Loucy (cell line): ENCODE results near the gene RAB27B.

ENCODE experiments used
- H2AFZ ChIP-seq: fragments of 200-600 bp; sonication (generic); 2 replicates; pipeline ENCODE4 v1.6.0; 2016; ENCODE audit warnings: antibody characterized with exemption, mild to moderate bottlenecking, low read length, moderate library complexity
- H3F3A ChIP-seq: fragments of 200-600 bp; 2 replicates; pipeline ENCODE4 v1.6.0; 2016; ENCODE audit warnings: antibody characterized with exemption, low read depth, mild to moderate bottlenecking
- H3K27me3 ChIP-seq: fragments of 200-600 bp; sonication (generic); 2 replicates; pipeline ENCODE4 v1.6.1; 2014; ENCODE audit warnings: low read length, mild to moderate bottlenecking; ENCODE audit not compliant: insufficient read depth, poor library complexity, severe bottlenecking
- H3K36me3 ChIP-seq: fragments of 200-600 bp; sonication (generic); 2 replicates; pipeline ENCODE4 v1.6.1; 2016; ENCODE audit warnings: low read length; ENCODE audit not compliant: insufficient read depth
- H3K4me1 ChIP-seq: fragments of 200-600 bp; sonication (generic); 2 replicates; pipeline ENCODE4 v1.5.1; 2014; ENCODE audit warnings: low read length, mild to moderate bottlenecking; ENCODE audit not compliant: insufficient read depth, poor library complexity, severe bottlenecking
- H3K4me2 ChIP-seq: fragments of 200-600 bp; sonication (generic); 2 replicates; pipeline ENCODE4 v1.6.0; 2014; ENCODE audit warnings: antibody characterized with exemption, low read length, low read depth, mild to moderate bottlenecking; ENCODE audit not compliant: poor library complexity, severe bottlenecking
- H3K4me3 ChIP-seq: fragments of 200-600 bp; sonication (generic); 2 replicates; pipeline ENCODE4 v1.5.1; 2014; ENCODE audit warnings: low read length, mild to moderate bottlenecking, mixed read lengths; ENCODE audit not compliant: poor library complexity, severe bottlenecking
- H3K79me2 ChIP-seq: fragments of 200-600 bp; sonication (generic); 2 replicates; pipeline ENCODE4 v1.6.1; 2014; ENCODE audit warnings: low read length; ENCODE audit not compliant: insufficient read depth
- H3K9ac ChIP-seq: fragments of 200-600 bp; sonication (generic); 2 replicates; pipeline ENCODE4 v1.6.0; 2014; ENCODE audit warnings: mild to moderate bottlenecking, low read depth, low read length, moderate library complexity; ENCODE audit not compliant: poor library complexity, severe bottlenecking
- H3K9me2 ChIP-seq: fragments of 200-600 bp; sonication (generic); replicated peaks from 2 replicates; pipeline ENCODE4 v1.6.1; 2016; ENCODE audit warnings: low read depth, low read length, mixed read lengths
- H3K9me3 ChIP-seq: fragments of 200-600 bp; sonication (generic); 2 replicates; pipeline ENCODE4 v1.6.1; 2014; ENCODE audit warnings: mild to moderate bottlenecking, antibody characterized with exemption, low read length, low read depth; ENCODE audit not compliant: insufficient read depth
- H4K20me1 ChIP-seq: fragments of 200-600 bp; sonication (generic); 2 replicates; pipeline ENCODE4 v1.6.0; 2014; ENCODE audit warnings: antibody characterized with exemption, low read length, mild to moderate bottlenecking; ENCODE audit not compliant: insufficient read depth, poor library complexity, severe bottlenecking
- CTCF ChIP-seq: fragments of 200-600 bp; sonication (generic); conservative IDR thresholded peaks from 2 replicates; pipeline ENCODE4 v1.5.1; 2014; ENCODE audit warnings: mild to moderate bottlenecking, antibody characterized with exemption, low read length
- EZH2phosphoT487 ChIP-seq: fragments of 200-600 bp; IDR thresholded peaks from 2 replicates; pipeline ENCODE4 v1.6.1; 2018; ENCODE audit warnings: antibody characterized with exemption, mild to moderate bottlenecking, moderate library complexity, borderline replicate concordance

RAB27B gene

GRCh38 chr18:54883816-54884604 is 55.7 kb downstream of the RAB27B start:
- no peaks in the 10 kb centered on the region for H3K27me3 ChIP-seq
- H4K20me1 ChIP-seq = no peaks in the 10 kb centered on the region
- H3K9me2 ChIP-seq = no peaks in the 10 kb centered on the region
- H3K9me3 ChIP-seq = no peaks in the 10 kb centered on the region
- no peak overlapping the region for H3K4me2 ChIP-seq
- no peaks in the 10 kb centered on the region for H3K79me2 ChIP-seq
- no peak overlapping the region for H2AFZ ChIP-seq
- H3K4me3 ChIP-seq = no peak overlapping the region
- no peaks in the 10 kb centered on the region for H3F3A ChIP-seq
- peaks cover 2% of the 10 kb centered on the region for H3K4me1 ChIP-seq
- H3K9ac ChIP-seq = no peak overlapping the region
- TF ChIP-seq EZH2phosphoT487 = no peak
- no peak for TF ChIP-seq CTCF
- peaks cover 80% of the 10 kb centered on the region for H3K36me3 ChIP-seq

DNA sequence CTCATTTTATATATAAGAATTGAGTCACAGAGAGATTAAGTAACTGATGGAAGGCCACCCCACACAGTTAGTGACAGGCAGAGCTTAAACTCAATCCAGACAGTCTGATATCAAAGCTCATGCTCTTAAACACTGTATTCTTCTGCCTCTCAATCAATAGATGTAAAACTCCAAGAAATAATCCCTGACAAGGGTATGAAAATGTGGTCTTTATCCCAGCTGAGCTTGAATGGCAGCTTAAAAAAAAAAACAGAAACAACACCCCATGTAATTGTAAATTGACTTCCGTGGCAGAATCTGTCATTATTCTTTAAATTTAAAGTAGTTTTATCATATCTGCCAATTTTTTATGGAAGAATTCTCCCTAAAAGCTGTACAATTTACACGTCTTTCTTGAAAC is 60.1 kb downstream of the RAB27B start:
- Histone ChIP-seq H3K4me1 (peaks cover 5% of the 10 kb centered on the region), H3K4me2 (no peak overlapping the region), H3K27me3 (no peaks in the 10 kb centered on the region), H3K9me2 (no peaks in the 10 kb centered on the region), H3F3A (no peaks in the 10 kb centered on the region), H3K9ac (no peak overlapping the region), H3K4me3 (no peak overlapping the region), H3K36me3 (peaks cover 59% of the 10 kb centered on the region), H4K20me1 (no peaks in the 10 kb centered on the region), H3K79me2 (no peaks in the 10 kb centered on the region), H3K9me3 (no peaks in the 10 kb centered on the region), H2AFZ (no peak overlapping the region)
- no peak for TF ChIP-seq EZH2phosphoT487
- TF ChIP-seq CTCF = no peak

DNA sequence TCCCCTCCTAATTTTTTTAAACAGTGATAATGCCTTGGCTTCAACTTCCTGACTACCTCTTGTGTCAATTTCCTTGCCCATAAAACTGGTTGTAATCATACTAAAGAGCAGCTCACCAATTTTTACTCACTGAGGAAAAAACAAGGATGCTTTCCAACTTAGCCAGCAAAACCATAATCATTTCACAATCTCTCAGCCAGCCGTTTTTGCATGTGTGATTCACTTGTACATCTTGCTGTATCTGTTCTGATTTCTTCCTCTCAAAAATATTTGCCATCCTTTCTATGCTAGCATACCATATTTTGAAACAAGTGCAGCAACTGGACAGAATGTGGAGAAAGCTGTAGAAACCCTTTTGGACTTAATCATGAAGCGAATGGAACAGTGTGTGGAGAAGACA is 60.7 kb downstream of the RAB27B start:
- TF ChIP-seq EZH2phosphoT487 (no peak), CTCF (no peak)
- no peak overlapping the region for H3K4me2 ChIP-seq
- peaks cover 54% of the 10 kb centered on the region for H3K36me3 ChIP-seq
- H3F3A ChIP-seq = no peaks in the 10 kb centered on the region
- H3K9me2 ChIP-seq = no peaks in the 10 kb centered on the region
- peaks cover 5% of the 10 kb centered on the region for H3K4me1 ChIP-seq
- no peak overlapping the region for H3K4me3 ChIP-seq
- no peaks in the 10 kb centered on the region for H3K9me3 ChIP-seq
- no peaks in the 10 kb centered on the region for H4K20me1 ChIP-seq
- H2AFZ ChIP-seq = no peak overlapping the region
- H3K9ac ChIP-seq = no peak overlapping the region
- H3K79me2 ChIP-seq = no peaks in the 10 kb centered on the region
- no peaks in the 10 kb centered on the region for H3K27me3 ChIP-seq
